Upper lobe of left lung (tissue), 4 donors: ENCODE measurements around the gene FLT3LG.

Experiments used
- CTCF ChIP-seq, 6 experiments: fragments of 450-650 bp in 4 of 6; fragments of 200-600 bp in 2 of 6; sonication (generic) in 2 of 6; IDR thresholded peaks; one replicate each; pipeline ENCODE4 v1.5.1; 2016 to 2019; ENCODE audit warnings: antibody characterized with exemption in 6 of 6
- POLR2A ChIP-seq, 4 donors: fragments of 450-650 bp; IDR thresholded peaks; one replicate each; pipeline ENCODE4 v1.5.1; 2016 to 2017; ENCODE audit warnings: antibody characterized with exemption in 4 of 4, mild to moderate bottlenecking in 2 of 4

GRCh38 chr19:49469828-49470614 lies 4.0 kb upstream of the FLT3LG start:
- TF ChIP-seq POLR2A (IDR thresholded peaks at IDR 0.05) (no peak), CTCF (IDR thresholded peaks at IDR 0.05) (peak in 3 of 6 experiments; percentile 19 to 41 (median 25))
